H1 (cell line): Measurements from ENCODE around the gene GBP4. TPM values are rescaled to one million over a fixed set of nuclear protein-coding genes. Genes with fewer than 3 reads are reported as not detected.

Source experiments
- CTCF ChIA-PET: fragments of 300-600 bp; sonication (Branson Sonifier 250); formaldehyde crosslinking; loops from one replicate; lab custom pipeline; 2021; ENCODE audit not compliant: partially characterized antibody; lab: Charles Lee
- POLR2A ChIA-PET: fragments of 300-600 bp; sonication (Branson Sonifier 250); formaldehyde crosslinking; loops from one replicate; lab custom pipeline; 2021; ENCODE audit warnings: inconsistent platforms; ENCODE audit not compliant: partially characterized antibody; lab: Charles Lee
- DNase-seq, 2 experiments: peaks; one replicate each; pipeline versions ENCODE4 v3.0.0 to v3.0.0-alpha.2; 2010 to 2022; ENCODE audit warnings: low spot score in 2 of 2, low read depth in 1 of 2, mixed read lengths in 1 of 2
- FAIRE-seq: peaks from 2 replicates; lab custom pipeline; 2011; peaks lifted over from hg19 to GRCh38; lab: Jason Lieb, UNC
- H2AFZ ChIP-seq: 2 replicates; pipeline ENCODE4 v1.8.1; 2012; ENCODE audit warnings: low read length, inconsistent platforms
- H2AK5ac ChIP-seq: 2 replicates; pipeline ENCODE4 v1.6.1; 2013; ENCODE audit warnings: low read depth, low read length
- H2BK120ac ChIP-seq: replicated peaks from 2 replicates; pipeline ENCODE3; 2013; ENCODE audit warnings: low read depth, low read length, inconsistent platforms
- H2BK12ac ChIP-seq: 2 replicates; pipeline ENCODE4 v1.6.1; 2013; ENCODE audit warnings: low read depth, low read length
- H2BK15ac ChIP-seq: 2 replicates; pipeline ENCODE4 v1.6.1; 2013; ENCODE audit warnings: low read length
- H2BK20ac ChIP-seq: 2 replicates; pipeline ENCODE4 v1.6.1; 2013; ENCODE audit warnings: low read length
- H2BK5ac ChIP-seq: 2 replicates; pipeline ENCODE4 v1.6.1; 2013; ENCODE audit warnings: low read depth, low read length
- H3K14ac ChIP-seq: 2 replicates; pipeline ENCODE4 v1.6.1; 2013; ENCODE audit warnings: inconsistent platforms; ENCODE audit not compliant: insufficient read length
- H3K18ac ChIP-seq: 2 replicates; pipeline ENCODE4 v1.6.1; 2013; ENCODE audit warnings: low read length; ENCODE audit errors: extremely low read depth
- H3K23ac ChIP-seq: 2 replicates; pipeline ENCODE4 v1.6.1; 2013; ENCODE audit warnings: inconsistent platforms; ENCODE audit not compliant: insufficient read length
- H3K23me2 ChIP-seq: 2 replicates; pipeline ENCODE4 v1.6.1; 2013; ENCODE audit warnings: low read depth, low read length
- H3K27ac ChIP-seq: 2 replicates; pipeline ENCODE4 v1.6.1; 2011; ENCODE audit warnings: low read depth, low read length, inconsistent platforms
- H3K27me3 ChIP-seq, 4 experiments: replicated peaks in 1 of 4; 1 replicate in 1 of 4; 2 replicates in 3 of 4; pipeline versions ENCODE4 v1.6.1 to v1.8.1; 2011 to 2013; ENCODE audit warnings: low read length in 3 of 4, mild to moderate bottlenecking in 3 of 4, inconsistent platforms in 2 of 4, mixed read lengths in 2 of 4, moderate library complexity in 1 of 4; ENCODE audit not compliant: control insufficient read depth in 3 of 4, insufficient read depth in 3 of 4; ENCODE audit errors: extremely low read depth in 1 of 4
- H3K36me3 ChIP-seq, 4 experiments: 2 replicates each; pipeline versions ENCODE4 v1.6.1 to v1.8.1; 2011 to 2013; ENCODE audit warnings: mild to moderate bottlenecking in 4 of 4, low read length in 3 of 4, moderate library complexity in 2 of 4, control low read depth in 1 of 4, inconsistent platforms in 1 of 4; ENCODE audit not compliant: insufficient read depth in 4 of 4, control insufficient read depth in 2 of 4
- H3K4ac ChIP-seq: replicated peaks from 2 replicates; pipeline ENCODE3; 2013; ENCODE audit warnings: low read length, low read depth, mixed read lengths, inconsistent platforms; ENCODE audit not compliant: insufficient read length
- H3K4me1 ChIP-seq, 4 experiments: replicated peaks in 1 of 4; 1 replicate in 1 of 4; 2 replicates in 3 of 4; pipeline versions ENCODE4 v1.6.1 to v1.8.1; 2011 to 2013; ENCODE audit warnings: low read length in 3 of 4, inconsistent platforms in 2 of 4, mixed read lengths in 1 of 4; ENCODE audit not compliant: insufficient read depth in 4 of 4, control insufficient read depth in 3 of 4
- H3K4me2 ChIP-seq, 2 experiments: 2 replicates each; pipeline versions ENCODE4 v1.6.1 to v1.8.1; 2011 to 2013; ENCODE audit warnings: low read depth in 2 of 2, low read length in 2 of 2, control low read depth in 1 of 2, inconsistent platforms in 1 of 2, mild to moderate bottlenecking in 1 of 2; ENCODE audit not compliant: insufficient read depth in 1 of 2
- H3K4me3 ChIP-seq, 4 experiments: fragments of 200-600, 300-600 bp in 1 of 4; sonication (generic), shearing (Covaris generic), sonication (Bioruptor Twin) in 1 of 4; 2 replicates each; pipeline versions ENCODE4 v1.5.1 to v1.8.1; 2011 to 2016; ENCODE audit warnings: low read length in 4 of 4, low read depth in 3 of 4, control low read depth in 2 of 4, inconsistent platforms in 2 of 4, mild to moderate bottlenecking in 2 of 4, mixed read lengths in 1 of 4, moderate library complexity in 1 of 4; ENCODE audit not compliant: insufficient read depth in 2 of 4; ENCODE audit errors: extremely low read depth in 1 of 4
- H3K56ac ChIP-seq: replicated peaks from 2 replicates; pipeline ENCODE3; 2013; ENCODE audit warnings: low read depth, mild to moderate bottlenecking, mixed read lengths, low read length, inconsistent platforms; ENCODE audit not compliant: insufficient read length
- H3K79me1 ChIP-seq: 2 replicates; pipeline ENCODE4 v1.6.1; 2013; ENCODE audit warnings: low read depth, low read length, control low read depth
- H3K79me2 ChIP-seq, 2 experiments: 2 replicates each; pipeline versions ENCODE4 v1.6.1 to v1.8.1; 2012 to 2013; ENCODE audit warnings: low read length in 2 of 2, mild to moderate bottlenecking in 2 of 2, inconsistent platforms in 1 of 2; ENCODE audit not compliant: insufficient read depth in 2 of 2, control insufficient read depth in 1 of 2
- H3K9ac ChIP-seq, 4 experiments: replicated peaks in 1 of 4; 1 replicate in 1 of 4; 2 replicates in 3 of 4; pipeline versions ENCODE4 v1.6.1 to v1.8.1; 2011 to 2013; ENCODE audit warnings: low read depth in 3 of 4, low read length in 3 of 4, control low read depth in 2 of 4, mild to moderate bottlenecking in 2 of 4, moderate library complexity in 2 of 4, inconsistent platforms in 1 of 4; ENCODE audit errors: extremely low read depth in 1 of 4
- H3K9me3 ChIP-seq, 2 experiments: 2 replicates each; pipeline versions ENCODE4 v1.6.1 to v1.8.1; 2012 to 2013; ENCODE audit warnings: mild to moderate bottlenecking in 2 of 2, moderate library complexity in 2 of 2, control low read depth in 1 of 2, inconsistent platforms in 1 of 2, low read depth in 1 of 2, low read length in 1 of 2, mixed read lengths in 1 of 2; ENCODE audit not compliant: insufficient read depth in 2 of 2
- H4K20me1 ChIP-seq, 2 experiments: replicated peaks in 1 of 2; 2 replicates each; pipeline versions ENCODE3 to v1.8.1; 2011 to 2013; ENCODE audit warnings: inconsistent platforms in 2 of 2, low read length in 2 of 2, mild to moderate bottlenecking in 1 of 2; ENCODE audit not compliant: insufficient read depth in 2 of 2, control insufficient read depth in 1 of 2
- H4K5ac ChIP-seq: 2 replicates; pipeline ENCODE4 v1.6.1; 2013; ENCODE audit warnings: low read length, low read depth, mixed read lengths, inconsistent platforms; ENCODE audit not compliant: insufficient read length
- H4K8ac ChIP-seq: 2 replicates; pipeline ENCODE4 v1.8.0; 2013; ENCODE audit warnings: mild to moderate bottlenecking, moderate library complexity, low read length, inconsistent platforms; ENCODE audit not compliant: insufficient read depth; ENCODE audit errors: extremely low read depth
- H4K91ac ChIP-seq: replicated peaks from 2 replicates; pipeline ENCODE3; 2013; ENCODE audit warnings: low read length, mixed read lengths, inconsistent platforms; ENCODE audit not compliant: insufficient read length
- CTCF ChIP-seq, 3 experiments: IDR thresholded peaks; 1 replicate in 2 of 3; 2 replicates in 1 of 3; pipeline versions ENCODE4 v1.5.1 to v1.6.1; 2011; ENCODE audit warnings: low read length in 3 of 3, mild to moderate bottlenecking in 3 of 3, inconsistent platforms in 2 of 3, low read depth in 1 of 3, moderate library complexity in 1 of 3; ENCODE audit not compliant: insufficient read depth in 1 of 3; ENCODE audit errors: control extremely low read depth in 1 of 3
- E2F6 ChIP-seq: IDR thresholded peaks from 2 replicates; pipeline ENCODE4 v1.6.1; 2012; ENCODE audit warnings: inconsistent platforms
- JUN ChIP-seq: IDR thresholded peaks from 2 replicates; pipeline ENCODE4 v1.6.1; 2011; ENCODE audit warnings: low read depth, mild to moderate bottlenecking, improper control_type of control experiment, low read length
- KDM5A ChIP-seq: fragments of 200-600 bp; IDR thresholded peaks from 2 replicates; pipeline ENCODE4 v1.7.1; 2012; ENCODE audit warnings: mild to moderate bottlenecking, low read length, inconsistent platforms, mixed read lengths
- NANOG ChIP-seq: IDR thresholded peaks from 2 replicates; pipeline ENCODE4 v1.6.1; 2011; ENCODE audit warnings: low read length, low read depth, mild to moderate bottlenecking, inconsistent platforms; ENCODE audit not compliant: insufficient read depth, poor library complexity, severe bottlenecking
- RFX5 ChIP-seq: IDR thresholded peaks from 2 replicates; pipeline ENCODE4 v1.6.1; 2011; ENCODE audit warnings: low read depth, low read length, improper control_type of control experiment, borderline replicate concordance
- RXRA ChIP-seq: IDR thresholded peaks from 2 replicates; pipeline ENCODE4 v1.6.1; 2011; ENCODE audit warnings: low read depth, mild to moderate bottlenecking, low read length, moderate library complexity; ENCODE audit not compliant: insufficient read depth
- SIN3A ChIP-seq, 2 experiments: IDR thresholded peaks in 1 of 2; conservative IDR thresholded peaks in 1 of 2; 2 replicates each; pipeline ENCODE4 v1.6.1; 2011 to 2012; ENCODE audit warnings: low read length in 2 of 2, improper control_type of control experiment in 1 of 2, low read depth in 1 of 2, mild to moderate bottlenecking in 1 of 2
- SIX5 ChIP-seq: IDR thresholded peaks from 2 replicates; pipeline ENCODE4 v1.6.1; 2011; ENCODE audit warnings: mild to moderate bottlenecking, low read depth, low read length
- SP2 ChIP-seq: IDR thresholded peaks from 2 replicates; pipeline ENCODE4 v1.6.1; 2012; ENCODE audit warnings: mild to moderate bottlenecking, low read length, inconsistent platforms
- YY1 ChIP-seq: IDR thresholded peaks from 2 replicates; pipeline ENCODE4 v1.6.1; 2011; ENCODE audit warnings: low read depth, mild to moderate bottlenecking, low read length
- WGBS, 2 experiments: shearing (Covaris generic) in 1 of 2; methylation state at CpG; one replicate each; pipeline versions ENCODE4 v1.1.6 to v1.1.7; 2013 to 2015; ENCODE audit warnings: low lambda C conversion rate in 2 of 2, mixed read lengths in 2 of 2, inconsistent platforms in 1 of 2, low coverage in 1 of 2, missing lambda C conversion rate in 1 of 2; ENCODE audit not compliant: insufficient replicate concordance in 2 of 2, insufficient coverage in 1 of 2, insufficient read length in 1 of 2; ENCODE audit errors: extremely low coverage in 1 of 2, missing lambda C conversion rate in 1 of 2; 5-methylcytosine and 5-hydroxymethylcytosine counted together
- polyA plus RNA-seq, 7 experiments: library from polyadenylated mRNA; depleted of rRNA in 3 of 7; stranded (reverse) in 5 of 7; unstranded in 2 of 7; fragments of >200 nt in 5 of 7; fragments of 200-250 nt in 2 of 7; gene quantifications; 1 replicate in 5 of 7; 2 replicates in 1 of 7; 4 replicates in 1 of 7; pipeline versions ENCODE4 v1.2.1 to v1.2.3, GENCODE V29; 2011 to 2013; ENCODE audit warnings: missing spikeins in 2 of 7, mixed read lengths in 2 of 7
- total RNA-seq: library from RNA; stranded (reverse); fragmentation: NEBNext Ultra II Directional; extraction: Animal tissue kit (Norgen Biotek cat#: 25700); gene quantifications from 2 replicates; pipeline ENCODE4 v1.2.1, GENCODE V29; 2021

The GBP4 gene
- total and polyA plus RNA-seq, 2 of the 8 experiments (the other 6 are each of a cell fraction or from before 2014, with no cell fraction given) = 0.02 TPM; not detected in 1

GRCh38 chr1:89149976-89150375 is 48.8 kb downstream of the GBP4 start:
- ChIA-PET CTCF (interaction anchor here (0.6 to 1.2 kb wide), 5 partner anchors 12 to 305 kb away, joined by 3 to 4 read pairs (median 3); no protein-coding TSS in a partner anchor), POLR2A (interaction anchor here (0.7 kb wide), 1 partner anchor 12 kb away, joined by 3 read pairs; no protein-coding TSS in a partner anchor)
- Histone ChIP-seq H2AK5ac (no peak overlapping the region), H3K56ac (no peak overlapping the region), H3K23me2 (no peaks in the 10 kb centered on the region), H3K4me3 (no peak overlapping the region), H3K23ac (no peak overlapping the region), H3K4me2 (no peak overlapping the region), H3K9ac (no peak overlapping the region), H3K36me3 (no peaks in the 10 kb centered on the region), H4K91ac (no peak overlapping the region), H2BK20ac (no peak overlapping the region), H2AFZ (no peak overlapping the region), H3K14ac (no peak overlapping the region), H2BK120ac (no peak overlapping the region), H2BK12ac (no peak overlapping the region), H3K9me3 (no peaks in the 10 kb centered on the region), H3K79me1 (no peaks in the 10 kb centered on the region), H3K27ac (no peak overlapping the region), H3K4ac (no peak overlapping the region), H4K20me1 (no peaks in the 10 kb centered on the region), H2BK5ac (no peak overlapping the region), H3K4me1 (no peaks in the 10 kb centered on the region), H3K18ac (no peak overlapping the region), H3K27me3 (no peaks in the 10 kb centered on the region), H4K8ac (no peak overlapping the region), H2BK15ac (no peak overlapping the region), H4K5ac (no peak overlapping the region), H3K79me2 (no peaks in the 10 kb centered on the region)
- FAIRE-seq = no peak
- WGBS, 2 experiments = 90% methylated on average over 3 of the region's 3 CpGs; no CpG with 5 or more reads in 1 of the 2 experiments
- no peak for DNase-seq
- TF ChIP-seq KDM5A (no peak), E2F6 (no peak), YY1 (no peak), RXRA (no peak), SIN3A (conservative IDR thresholded peaks at IDR 0.05 in 1 of 2, IDR thresholded peaks at IDR 0.05 in 1 of 2; ENCODE audit: low read depth in 1 of 2, low read length in 2 of 2) (no peak), SIX5 (no peak), SP2 (no peak), RFX5 (no peak), CTCF (IDR thresholded peaks at IDR 0.05; ENCODE audit: control extremely low read depth in 1 of 3, insufficient read depth in 1 of 3, low read depth in 1 of 3, low read length in 3 of 3) (no peak), NANOG (no peak), JUN (no peak)
